GM23248 (cell line): Measurements from ENCODE around the gene TMEM156.

ENCODE experiments used
- EZH2 ChIP-seq: fragments of 200-600 bp; sonication (generic); IDR thresholded peaks from 2 replicates; pipeline ENCODE4 v1.6.1; 2018; ENCODE audit warnings: antibody characterized with exemption, mild to moderate bottlenecking; ENCODE audit not compliant: insufficient read depth, poor library complexity, severe bottlenecking
- EZH2phosphoT487 ChIP-seq: fragments of 200-600 bp; sonication (generic); IDR thresholded peaks from 2 replicates; pipeline ENCODE4 v1.6.1; 2018; ENCODE audit warnings: antibody characterized with exemption, moderate library complexity, mild to moderate bottlenecking, low read depth; ENCODE audit not compliant: insufficient read depth

DNA sequence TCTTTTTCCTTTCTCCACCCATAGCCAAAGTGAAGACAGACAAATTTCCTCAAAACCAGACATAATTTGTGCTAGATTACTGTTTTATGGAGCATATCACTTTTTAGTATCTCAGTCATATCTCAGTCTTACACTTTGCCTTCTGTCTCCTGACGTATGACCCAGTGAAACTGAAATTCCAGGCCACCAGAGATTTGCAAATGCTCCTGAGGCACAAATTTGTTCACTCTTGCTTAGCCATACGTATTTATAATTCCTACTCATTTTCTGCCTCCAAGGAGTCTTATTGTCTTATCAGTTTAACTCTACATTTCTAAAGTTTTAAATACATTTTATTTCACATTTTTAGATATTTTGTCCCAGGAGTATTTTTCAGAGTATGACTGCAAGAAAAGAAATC is 10.0 kb downstream of the TMEM156 start:
- TF ChIP-seq EZH2phosphoT487 (no peak), EZH2 (no peak)
